Bone marrow (tissue), 2 donors: ENCODE results near the gene ANKRD44.

Experiments
- DNase-seq, 2 donors: peaks; one replicate each; lab custom pipeline; 2025; lab: John Stamatoyannopoulos, UW

ANKRD44 gene

DNA sequence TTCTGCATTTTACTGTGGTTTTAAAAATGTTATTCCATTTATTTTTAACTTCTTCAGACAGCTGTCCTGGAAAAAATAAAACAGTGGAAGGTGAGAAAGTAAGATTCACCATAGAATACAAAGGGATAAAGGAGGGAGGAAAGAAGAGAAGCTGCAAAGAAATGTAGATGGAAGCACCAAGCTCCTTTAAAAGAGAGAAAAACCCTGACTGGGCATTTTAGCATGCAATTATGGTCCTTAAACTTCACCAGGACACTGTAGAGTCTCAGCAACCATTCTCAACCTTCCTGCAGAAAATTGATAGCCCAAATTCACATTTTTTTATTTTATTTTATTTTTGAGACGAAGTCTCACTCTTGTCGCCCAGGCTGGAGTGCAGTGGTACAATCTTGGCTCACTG, 11.6 kb upstream of the ANKRD44 start:
- DNase-seq = no peak

DNA sequence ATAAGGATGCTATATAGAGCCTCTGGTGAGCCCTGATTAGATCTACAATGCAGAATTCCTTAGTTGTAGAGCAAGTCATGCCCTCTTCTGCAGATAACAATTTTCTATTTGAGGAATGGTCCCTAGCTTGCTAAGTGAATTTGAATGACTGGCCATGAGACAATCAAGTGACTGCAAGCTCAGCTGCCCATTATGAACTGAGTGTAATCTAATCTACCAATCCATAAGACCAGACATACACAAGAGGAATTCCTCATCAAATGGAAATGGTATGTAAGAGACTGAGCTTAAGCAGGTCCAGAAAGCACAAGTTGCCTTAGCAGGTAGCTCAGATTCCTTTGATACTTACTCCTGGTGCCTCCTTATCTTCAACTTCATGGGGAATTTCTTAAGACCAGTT, 4.8 kb upstream of the ANKRD44 start:
- DNase-seq = no peak

DNA sequence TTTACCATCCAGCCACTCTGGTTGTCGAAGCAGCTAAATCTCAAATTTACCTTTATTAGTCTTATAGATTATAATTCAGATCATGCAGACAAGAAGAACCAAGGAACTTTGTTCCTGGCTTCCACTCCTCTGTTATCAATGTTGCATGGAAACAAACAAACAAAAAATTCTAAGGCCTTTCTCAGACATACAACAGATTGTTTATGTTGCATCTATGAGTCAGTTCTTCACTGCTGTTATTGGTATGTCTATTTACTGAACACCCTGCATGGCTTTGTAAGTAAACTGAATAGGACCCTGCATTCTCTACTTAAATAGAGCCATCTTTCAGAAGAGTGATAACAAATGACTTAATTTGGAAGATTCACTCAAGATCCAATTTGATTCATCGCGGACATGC, 1.6 kb upstream of the ANKRD44 start:
- DNase-seq = no peak

DNA sequence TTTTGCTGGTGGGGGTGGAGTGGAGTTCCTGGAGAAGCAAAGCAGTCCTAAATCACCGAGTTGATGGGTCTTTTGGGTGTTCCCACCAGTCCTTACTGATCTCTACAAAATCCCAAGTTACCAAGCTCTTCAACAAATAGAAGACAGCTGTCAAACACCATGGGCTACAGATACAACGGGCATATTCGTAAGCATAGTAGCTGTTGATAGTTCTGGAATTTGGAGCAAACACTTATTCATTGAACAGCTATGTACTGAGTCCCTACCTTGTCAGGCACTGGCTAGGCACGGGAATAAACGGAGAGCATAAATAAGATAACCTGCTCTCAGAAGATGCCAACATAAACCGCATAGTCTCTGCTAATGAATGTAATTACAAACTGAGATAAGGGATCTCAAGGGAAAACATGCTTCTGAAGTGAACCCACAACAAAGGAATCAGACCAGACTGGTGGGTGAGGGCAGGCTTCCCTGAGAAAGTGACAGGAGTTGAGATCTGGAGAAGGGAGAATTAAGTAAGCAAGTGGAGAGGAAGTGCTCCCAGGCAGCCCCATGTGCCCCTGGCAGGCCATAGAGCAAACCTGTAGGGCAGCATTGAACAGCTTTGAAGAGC, 947 bp upstream of the ANKRD44 start:
- DNase-seq = no peak

DNA sequence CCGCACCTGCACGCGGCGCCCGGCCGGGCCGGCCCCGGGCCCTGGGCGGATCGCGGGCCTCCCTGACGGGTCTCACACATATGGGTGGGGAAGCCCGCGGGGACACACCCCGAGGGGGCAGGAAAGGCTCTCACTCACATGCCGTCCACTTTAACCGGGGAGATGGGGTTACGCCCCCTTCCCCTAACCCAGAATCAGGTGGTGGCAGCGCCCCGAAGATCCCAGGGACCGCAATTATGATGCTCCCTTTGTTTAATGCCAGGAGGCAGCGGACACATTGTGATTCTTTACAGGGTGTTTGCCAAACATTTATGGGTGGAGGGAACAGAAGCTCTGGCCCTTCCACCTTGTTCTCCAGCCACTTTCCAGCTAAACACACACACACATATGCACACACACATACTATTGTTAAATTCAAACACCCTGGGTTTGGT, 424 bp upstream of the ANKRD44 start:
- no peak for DNase-seq

DNA sequence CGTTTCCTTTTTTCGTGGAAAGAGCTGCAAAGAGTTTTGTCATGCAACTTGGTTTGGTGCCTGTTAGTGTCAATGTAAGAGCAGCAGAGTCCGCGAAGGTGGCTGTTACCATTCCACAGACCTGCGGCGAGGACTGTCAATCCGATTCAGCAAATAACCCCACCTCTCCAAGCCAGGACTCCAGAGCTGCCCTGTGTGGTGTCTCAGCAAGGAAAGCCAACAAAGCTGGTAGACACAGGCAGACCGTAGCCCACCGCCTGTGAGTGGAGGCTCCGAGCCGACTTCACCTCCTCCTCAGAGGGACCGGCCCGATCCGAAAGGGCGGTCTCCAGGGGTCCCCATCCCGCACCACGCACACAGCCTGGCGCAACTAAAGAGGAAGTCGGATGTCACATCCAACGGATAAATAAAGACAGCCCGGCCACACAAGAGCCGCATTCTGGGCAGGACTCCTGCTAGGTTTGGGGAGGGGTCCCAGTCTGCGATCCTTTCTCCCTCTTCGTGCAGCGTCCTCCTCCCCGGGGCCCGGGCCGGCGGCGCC, 819 bp downstream of the ANKRD44 start:
- DNase-seq = peak in 1 of 2 donors; percentile 22

DNA sequence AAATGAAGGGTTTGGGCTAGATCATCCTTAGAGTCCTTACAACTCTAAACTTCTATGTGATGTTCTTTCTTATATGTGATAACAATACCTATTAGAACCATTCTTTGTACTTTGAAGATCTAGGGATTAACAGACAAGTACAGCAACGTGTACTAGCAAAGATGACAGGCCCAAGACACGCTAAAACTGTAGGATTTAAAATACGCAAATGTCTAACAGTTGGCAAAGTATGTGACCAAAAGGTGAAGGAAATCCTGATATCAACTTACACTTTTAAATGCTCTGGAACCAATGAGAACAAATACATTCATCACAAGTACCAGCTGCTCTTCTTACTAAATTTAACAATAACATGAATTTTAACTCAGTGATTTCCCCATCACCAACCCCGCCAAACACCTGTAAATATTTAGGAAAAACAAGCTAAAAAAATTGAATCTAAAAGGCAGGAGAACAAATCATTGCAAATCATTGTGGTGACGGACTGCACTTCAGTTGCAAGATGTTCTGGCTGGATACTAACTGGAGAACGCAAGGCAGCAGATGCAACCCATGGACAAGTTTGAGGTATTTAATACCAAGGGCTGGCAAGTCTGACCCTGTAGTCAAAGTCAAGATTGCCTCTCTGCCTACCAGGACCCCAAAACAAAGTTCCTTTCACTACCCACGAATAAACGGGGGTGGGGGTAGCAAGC, 1.4 kb downstream of the ANKRD44 start:
- no peak for DNase-seq

DNA sequence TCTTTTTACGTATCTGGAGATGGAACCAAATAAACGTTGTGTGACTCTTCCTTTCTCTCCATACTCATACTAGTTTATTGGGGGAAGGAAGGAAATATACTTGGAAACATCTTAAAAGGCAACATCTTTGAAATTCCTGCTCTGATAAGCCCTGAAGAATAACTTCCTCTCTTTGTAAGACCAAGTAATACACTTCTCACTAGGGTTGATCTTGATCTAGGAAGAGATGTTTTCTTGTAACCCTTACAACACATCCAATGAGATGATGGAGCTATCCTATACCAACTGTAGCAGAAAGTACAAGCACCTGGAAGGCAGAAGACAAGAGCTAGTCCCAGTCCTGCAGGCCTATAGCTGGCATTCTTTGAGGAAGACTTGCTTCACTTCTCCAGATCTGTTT, 2.0 kb downstream of the ANKRD44 start:
- DNase-seq = peak in 1 of 2 donors; percentile 20

DNA sequence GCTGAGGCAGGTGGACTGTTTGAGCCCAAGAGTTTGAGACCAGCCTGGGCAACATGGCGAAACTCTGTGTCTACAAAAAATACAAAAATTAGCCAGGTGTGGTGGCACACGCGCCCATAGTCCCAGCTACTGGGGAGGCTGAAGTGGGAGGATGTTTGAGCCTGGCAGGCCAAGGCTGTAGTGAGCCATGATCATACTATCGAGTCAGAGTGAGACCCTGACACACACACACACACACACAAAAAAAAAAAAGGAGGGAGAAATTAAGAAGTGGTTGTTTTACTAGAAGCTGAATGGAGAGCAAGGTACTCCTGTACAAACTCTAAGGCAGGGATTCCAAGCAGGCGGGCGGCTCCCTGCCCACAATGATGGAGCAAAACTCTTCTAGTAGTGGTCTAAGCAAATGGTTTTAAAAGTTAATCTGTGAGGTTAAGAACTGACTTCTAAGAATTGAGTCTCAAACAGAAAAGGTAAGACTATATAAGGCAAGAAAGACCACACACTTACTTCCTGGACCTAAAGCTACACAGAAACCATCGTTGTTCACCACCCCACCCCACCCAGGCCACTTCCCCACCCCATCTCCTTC, 2.6 kb downstream of the ANKRD44 start:
- DNase-seq = no peak

DNA sequence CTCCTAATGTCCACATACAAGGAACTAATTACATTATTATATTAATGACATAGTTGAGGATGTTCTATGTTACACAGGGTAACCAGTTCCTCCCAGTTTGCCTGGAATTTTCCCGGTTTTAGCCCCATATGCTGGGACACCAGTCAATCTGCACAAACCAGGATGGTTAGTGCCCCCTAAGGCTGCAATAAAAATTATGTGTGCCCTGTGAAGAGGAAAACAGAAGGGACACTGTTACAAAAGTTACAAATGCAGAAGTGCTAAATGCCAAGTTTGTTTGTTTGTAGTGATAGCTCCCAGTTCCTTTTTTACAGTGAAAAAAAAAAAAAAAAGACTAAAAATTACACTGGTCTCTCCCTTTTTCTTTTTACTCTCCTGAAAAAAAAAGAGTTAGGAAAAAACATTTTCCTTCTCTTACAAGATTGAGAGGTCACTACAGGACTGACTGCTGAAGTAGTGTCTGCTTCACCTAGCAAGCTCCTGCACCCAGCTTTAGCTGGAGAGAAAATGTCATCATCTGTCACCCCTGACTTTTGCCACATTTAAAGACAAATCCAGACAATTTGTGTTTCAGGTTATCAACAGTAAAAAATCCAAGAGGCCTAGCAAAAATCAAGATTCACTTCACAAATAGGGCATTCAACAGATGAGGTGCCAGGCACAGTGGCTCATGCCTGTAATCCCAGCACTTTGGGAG, 3.2 kb downstream of the ANKRD44 start:
- DNase-seq = peak in 1 of 2 donors; percentile 83

DNA sequence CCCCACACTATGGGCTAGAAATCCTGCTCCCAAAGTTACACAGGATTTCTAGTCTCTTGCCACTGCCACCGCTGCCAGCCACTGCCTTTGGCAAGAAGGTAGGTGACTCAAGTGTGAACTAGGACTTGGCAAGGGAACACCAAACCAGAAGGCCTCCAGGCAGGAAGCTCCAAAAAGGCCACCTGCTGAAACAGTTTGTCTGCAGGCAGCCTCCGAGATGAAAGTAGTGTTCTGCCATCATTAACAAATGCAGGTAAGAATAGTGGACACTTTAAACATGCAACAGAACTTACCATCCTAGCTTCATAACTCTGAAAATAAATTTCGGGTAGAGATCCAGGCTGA, 3.9 kb downstream of the ANKRD44 start:
- no peak for DNase-seq

DNA sequence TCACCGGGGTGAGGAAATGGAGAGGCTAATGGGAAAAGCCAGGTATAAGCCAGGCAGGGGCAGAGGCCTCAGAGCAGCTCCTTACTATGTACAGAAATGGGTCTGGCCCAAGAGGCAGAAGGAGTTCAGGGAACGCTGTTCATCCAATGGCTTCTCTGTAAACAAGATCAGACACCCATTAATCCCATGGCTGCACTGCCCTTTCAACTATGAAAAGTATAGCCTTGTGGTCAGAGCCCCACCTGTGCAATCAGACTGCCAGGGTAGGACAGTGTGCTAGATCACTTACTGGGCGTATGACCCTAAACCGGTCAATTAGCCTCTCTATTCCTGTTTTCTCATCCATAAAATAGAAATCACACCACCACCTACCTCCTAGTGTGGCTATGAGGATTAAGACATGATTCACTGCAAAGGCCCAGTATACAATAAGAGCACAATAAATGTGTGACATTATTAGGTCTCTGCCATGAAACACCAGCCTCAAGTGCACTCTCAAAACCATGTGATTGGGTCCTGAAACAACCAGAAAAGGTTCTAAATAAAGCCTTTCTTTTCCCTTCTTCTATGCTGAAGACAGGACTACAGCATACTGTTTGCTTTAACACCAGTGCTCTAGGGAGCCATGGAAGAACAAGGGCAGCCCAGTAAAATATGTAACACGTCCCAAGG, 4.4 kb downstream of the ANKRD44 start:
- no peak for DNase-seq

DNA sequence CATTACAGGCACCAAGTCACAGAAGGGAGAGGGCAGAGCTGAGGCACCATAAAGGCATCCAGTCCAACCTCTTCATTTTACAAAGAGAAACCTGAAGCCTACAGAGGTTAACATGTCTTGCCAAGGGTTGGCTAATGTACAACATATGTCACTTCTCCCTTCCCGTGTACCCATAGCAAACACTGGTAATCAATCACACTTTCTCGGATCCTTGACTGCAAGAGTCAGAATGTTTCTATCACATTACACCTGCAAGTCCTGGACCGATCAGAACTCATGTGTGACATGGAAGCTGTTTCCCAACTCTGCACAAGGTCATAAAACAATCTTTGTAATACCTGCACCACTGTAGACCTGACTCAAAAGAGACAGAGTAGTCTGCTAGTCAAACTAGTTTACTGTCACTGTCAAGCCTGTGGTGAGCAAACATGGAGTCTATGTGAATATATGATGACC, 6.0 kb downstream of the ANKRD44 start:
- DNase-seq = no peak

DNA sequence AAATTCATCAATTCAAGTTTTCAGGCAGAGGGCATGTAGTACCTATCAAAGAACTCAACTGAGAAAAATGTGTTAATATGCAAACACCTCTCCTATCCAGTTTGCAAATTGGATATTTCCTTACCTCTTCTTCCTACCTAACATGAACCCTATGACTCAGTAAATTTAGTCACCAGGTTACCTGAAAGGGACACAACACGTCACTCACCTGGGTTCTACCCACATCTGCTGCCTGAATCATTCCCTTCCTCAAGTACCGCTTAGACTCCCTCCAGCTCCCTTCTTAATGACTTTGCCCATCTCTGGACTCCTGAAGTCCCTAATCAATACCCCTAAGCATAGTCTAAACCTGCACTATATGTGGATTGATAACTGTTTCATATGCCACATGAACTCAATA, 10.4 kb downstream of the ANKRD44 start:
- DNase-seq = no peak

DNA sequence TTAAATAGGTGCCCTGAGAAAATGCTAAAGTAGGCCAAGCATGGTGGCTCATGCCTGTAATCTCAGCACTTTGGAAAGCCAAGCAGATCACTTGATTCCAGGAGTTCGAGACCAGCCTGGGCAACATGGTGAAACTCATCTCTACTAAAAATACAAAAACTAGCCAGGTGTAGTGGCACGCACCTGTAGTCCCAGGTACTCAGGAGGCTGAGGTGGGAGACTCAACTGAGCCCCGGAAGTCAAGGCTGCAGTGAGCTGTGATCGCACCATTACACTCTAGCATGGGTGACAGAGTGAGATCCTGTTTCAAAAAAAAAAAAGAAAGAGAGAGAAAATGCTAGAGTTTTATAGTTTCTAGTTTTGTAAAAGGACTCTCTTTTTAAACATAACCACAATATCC, 12.0 kb downstream of the ANKRD44 start:
- DNase-seq = no peak

DNA sequence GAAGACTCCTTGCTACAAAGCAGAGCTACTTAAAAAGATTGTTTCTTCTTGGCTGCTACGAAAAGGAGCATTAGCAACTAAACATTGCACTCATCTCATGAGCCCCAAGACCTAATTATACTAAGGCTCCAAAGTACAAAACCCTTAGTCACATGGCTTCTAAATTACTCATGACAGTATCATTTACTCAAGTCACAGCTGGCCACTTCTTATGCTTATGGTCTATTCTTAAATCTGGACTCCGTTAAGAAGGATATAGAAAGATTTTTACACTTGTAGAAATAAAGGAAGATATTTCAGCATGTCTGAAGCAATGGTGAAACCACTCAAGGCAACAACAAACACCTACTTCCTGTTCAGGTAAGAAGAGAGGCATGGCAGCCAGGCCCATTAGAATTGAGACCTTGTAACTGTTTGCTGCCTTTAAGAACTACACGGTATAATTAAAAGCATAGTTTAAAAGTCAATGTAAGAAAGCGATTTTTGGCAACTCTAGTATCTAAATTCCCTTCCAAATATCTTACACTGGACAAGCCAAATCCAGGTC, 12.7 kb downstream of the ANKRD44 start:
- no peak for DNase-seq

DNA sequence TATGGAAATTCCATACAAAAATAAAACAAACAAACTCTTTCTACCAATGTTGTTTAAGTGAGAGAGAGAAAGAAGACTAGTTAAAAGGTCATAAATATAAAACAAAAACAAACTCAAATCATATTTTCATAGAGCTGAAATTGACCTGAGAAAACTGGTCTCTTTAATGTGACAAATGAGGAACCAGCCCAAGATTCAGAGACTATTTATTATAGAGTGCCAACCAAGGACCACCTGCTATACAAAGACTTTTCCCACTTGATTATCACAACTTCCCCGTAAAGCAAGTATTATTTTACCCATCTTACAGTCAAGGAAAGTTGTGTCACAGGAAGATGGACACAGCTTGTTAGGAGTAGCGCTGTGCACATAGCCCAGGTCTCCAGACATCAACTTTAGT, 13.3 kb downstream of the ANKRD44 start:
- peak in 1 of 2 donors; percentile 18 for DNase-seq

DNA sequence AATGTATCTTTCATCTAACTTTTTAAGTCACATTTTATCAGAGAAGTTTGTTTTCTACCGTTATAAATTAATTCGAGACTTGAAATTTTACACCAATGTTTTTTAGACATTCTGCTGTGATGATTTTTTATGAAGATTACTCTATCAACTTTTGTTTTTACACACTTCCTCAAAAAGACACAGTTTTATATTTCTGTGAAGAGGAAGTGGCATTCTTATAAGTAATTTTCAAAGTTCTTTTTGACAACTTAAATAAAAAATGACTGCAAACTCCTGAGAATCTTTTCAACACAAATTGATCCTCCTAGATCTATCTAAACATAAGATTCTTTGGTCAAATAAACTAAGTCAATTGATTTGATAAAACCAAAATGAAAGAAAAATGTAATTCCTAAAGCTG, 13.7 kb downstream of the ANKRD44 start:
- peak in 1 of 2 donors; percentile 39 for DNase-seq

DNA sequence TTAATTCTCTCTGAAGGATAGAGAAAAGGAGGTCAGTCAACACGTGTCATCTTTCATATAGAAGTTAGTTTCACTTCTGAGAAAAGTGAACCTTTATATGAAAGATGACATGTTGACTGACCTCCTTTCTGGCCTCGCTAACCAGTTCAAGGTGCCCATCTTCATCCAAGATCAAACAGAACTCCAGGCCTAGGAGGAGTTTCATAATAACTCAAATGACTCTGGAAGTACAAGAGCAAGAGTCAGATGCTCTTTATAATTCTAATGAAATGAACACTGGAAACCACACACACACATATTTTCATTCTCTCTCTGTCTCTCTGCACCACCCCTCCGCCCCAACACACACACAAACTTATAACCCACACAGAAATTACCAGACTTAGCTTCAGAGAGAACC, 16.3 kb downstream of the ANKRD44 start:
- no peak for DNase-seq

DNA sequence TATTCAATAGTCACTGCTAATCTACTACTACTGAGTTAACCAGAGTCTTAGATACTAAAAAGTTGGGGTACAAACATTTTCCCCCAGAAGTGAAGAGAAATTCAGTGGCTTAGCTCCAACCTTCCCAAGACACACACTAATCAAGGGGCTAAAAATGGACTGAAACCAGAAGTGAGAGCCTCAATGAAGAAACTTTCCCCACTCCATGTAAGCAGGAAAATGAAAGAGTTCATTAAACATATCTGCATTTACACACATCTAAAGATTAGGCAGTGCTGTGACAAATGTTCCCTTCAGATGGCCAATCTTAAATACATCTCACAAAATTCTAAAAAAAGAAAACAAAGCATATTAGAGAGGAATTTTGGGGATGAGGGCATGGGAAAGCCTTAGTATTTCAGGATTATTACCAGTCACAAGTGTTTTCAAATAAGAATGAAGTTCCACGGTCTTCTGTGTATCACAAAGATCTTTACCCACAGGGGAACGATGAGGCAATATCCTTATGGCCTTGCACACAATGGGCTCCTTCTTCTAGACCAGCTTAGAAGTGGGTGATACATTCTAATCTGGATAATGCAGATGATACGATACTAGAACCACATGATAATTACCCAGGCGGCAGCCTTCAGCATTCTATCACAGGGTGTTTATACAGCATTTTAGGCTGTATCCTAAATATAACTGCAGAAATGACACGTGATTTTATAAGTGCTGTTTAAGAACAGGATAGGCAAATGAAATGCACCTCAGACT, 17.1 kb downstream of the ANKRD44 start:
- DNase-seq = no peak

DNA sequence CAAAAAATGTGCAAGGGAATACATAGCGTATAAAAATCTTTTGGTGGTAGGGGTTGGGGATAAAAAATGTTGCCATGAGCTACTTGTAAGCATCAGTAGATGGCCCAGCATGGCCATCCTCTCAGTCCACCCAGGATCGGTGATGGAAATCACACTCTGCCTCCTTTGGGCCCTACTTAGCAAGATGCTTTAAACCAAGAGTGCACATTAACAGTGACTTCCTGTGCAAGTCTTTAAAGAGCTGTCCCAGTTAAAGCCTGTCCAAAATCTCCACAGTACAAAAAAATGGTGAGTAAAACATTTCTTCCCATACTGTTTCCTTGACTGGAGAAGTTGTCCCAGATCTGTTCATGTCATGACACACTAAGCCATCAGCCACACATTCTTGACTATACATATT, 18.0 kb downstream of the ANKRD44 start:
- no peak for DNase-seq
